K562 (cell line): ENCODE measurements around the gene ITGA11. TPM values are rescaled to one million over a fixed set of nuclear protein-coding genes. Genes with fewer than 3 reads are reported as not detected.

Experiments used
- ATAC-seq: fragments of 200-7000 bp; cut with Tn5 transposase; 3 replicates; pipeline ENCODE4 v1.9.1; 2020; ENCODE audit warnings: moderate library complexity
- BruUV-seq: library from RNA; stranded (reverse); fragments of 400-500 nt; replicated peaks from 2 replicates; lab custom pipeline; 2021; lab: Mats Ljungman, UMichigan
- CTCF ChIA-PET: fragments of 300-600 bp; formaldehyde crosslinking; extraction: SDS; loops from one replicate; lab custom pipeline; 2021; ENCODE audit warnings: low intra/inter-chr PET ratio; lab: Yijun Ruan, JAX
- POLR2A ChIA-PET: fragments of 300-600, 350-650 bp; sonication (Branson Sonifier 250); formaldehyde crosslinking; extraction: SDS; loops from one replicate; lab custom pipeline; 2021; ENCODE audit warnings: antibody characterized with exemption, inconsistent platforms; lab: Yijun Ruan, JAX
- DNase-seq, 4 experiments: peaks; one replicate each; pipeline versions ENCODE4 v3.0.0 to v3.0.0-alpha.2; 2011 to 2018; ENCODE audit warnings: low spot score in 3 of 4, mixed read lengths in 3 of 4; ENCODE audit errors: extremely low read depth in 1 of 4
- FAIRE-seq: peaks from 2 replicates; lab custom pipeline; 2011; peaks lifted over from hg19 to GRCh38; lab: Jason Lieb, UNC
- H2AFZ ChIP-seq: 2 replicates; pipeline ENCODE4 v1.6.0; 2011; ENCODE audit warnings: low read depth, low read length, control low read depth, inconsistent platforms
- H3K27ac ChIP-seq: fragments of 200-600 bp; 3 replicates; pipeline ENCODE4 v1.8.0; 2011; ENCODE audit warnings: low read depth, mild to moderate bottlenecking, control low read depth, inconsistent platforms, low read length, moderate library complexity, mixed read lengths; ENCODE audit errors: extremely low read depth
- H3K27me3 ChIP-seq, 2 experiments: fragments of 300-600 bp in 1 of 2; 2 replicates in 1 of 2; 3 replicates in 1 of 2; pipeline versions ENCODE4 v1.6.0 to v1.8.0; 2011; ENCODE audit warnings: inconsistent platforms in 2 of 2, low read length in 2 of 2, mild to moderate bottlenecking in 1 of 2, mixed read lengths in 1 of 2, moderate library complexity in 1 of 2; ENCODE audit not compliant: control insufficient read depth in 2 of 2, insufficient read depth in 2 of 2
- H3K36me3 ChIP-seq: fragments of 300-600 bp; 3 replicates; pipeline ENCODE4 v1.8.0; 2011; ENCODE audit warnings: mild to moderate bottlenecking, low read length, inconsistent platforms; ENCODE audit not compliant: control insufficient read depth, insufficient read depth
- H3K4me1 ChIP-seq, 2 experiments: fragments of 200-600 bp in 1 of 2; replicated peaks in 1 of 2; 2 replicates in 1 of 2; 3 replicates in 1 of 2; pipeline versions ENCODE4 v1.5.1 to v1.8.0; 2011; ENCODE audit warnings: inconsistent platforms in 2 of 2, low read length in 2 of 2, mild to moderate bottlenecking in 1 of 2, mixed read lengths in 1 of 2, moderate library complexity in 1 of 2; ENCODE audit not compliant: control insufficient read depth in 2 of 2, insufficient read depth in 2 of 2
- H3K4me2 ChIP-seq: 2 replicates; pipeline ENCODE4 v1.6.1; 2011; ENCODE audit warnings: low read length, control low read depth, inconsistent platforms, mixed read lengths; ENCODE audit not compliant: insufficient read depth
- H3K4me3 ChIP-seq: fragments of 200-600 bp; sonication (generic), shearing (Covaris generic); 2 replicates; pipeline ENCODE4 v1.5.1; 2016; ENCODE audit warnings: control low read depth, inconsistent platforms
- H3K79me2 ChIP-seq: fragments of 200-600 bp; 3 replicates; pipeline ENCODE4 v1.8.0; 2011; ENCODE audit warnings: low read length, inconsistent platforms; ENCODE audit not compliant: control insufficient read depth, insufficient read depth
- H3K9ac ChIP-seq, 2 experiments: 2 replicates each; pipeline versions ENCODE4 v1.6.0 to v1.6.1; 2011; ENCODE audit warnings: low read depth in 2 of 2, low read length in 2 of 2, control low read depth in 1 of 2, inconsistent platforms in 1 of 2, mild to moderate bottlenecking in 1 of 2, mixed read lengths in 1 of 2; ENCODE audit not compliant: insufficient read depth in 1 of 2
- H3K9me1 ChIP-seq: one replicate; pipeline ENCODE4 v1.6.0; 2011; ENCODE audit warnings: inconsistent platforms, mild to moderate bottlenecking, low read length, moderate library complexity; ENCODE audit not compliant: control insufficient read depth, insufficient read depth
- H3K9me3 ChIP-seq: replicated peaks from 2 replicates; pipeline ENCODE4 v1.5.1; 2011; ENCODE audit warnings: low read depth, low read length, inconsistent platforms; ENCODE audit not compliant: control insufficient read depth, insufficient read depth
- H4K20me1 ChIP-seq: replicated peaks from 2 replicates; pipeline ENCODE4 v1.6.1; 2011; ENCODE audit warnings: low read length, inconsistent platforms, mixed read lengths; ENCODE audit not compliant: control insufficient read depth, insufficient read depth
- BHLHE40 ChIP-seq: IDR thresholded peaks from 2 replicates; pipeline ENCODE4 v1.6.1; 2011; ENCODE audit warnings: low read length, improper control_type of control experiment
- BMI1 ChIP-seq: fragments of 150-350 bp; IDR thresholded peaks from 2 replicates; pipeline ENCODE4 v1.6.1; 2014; ENCODE audit warnings: low read length
- CBX5 ChIP-seq: IDR thresholded peaks from 2 replicates; pipeline ENCODE4 v1.6.1; 2014; ENCODE audit warnings: low read depth, borderline replicate concordance
- FOXA3 ChIP-seq, 2 experiments: fragments of 450-650 bp in 1 of 2; sonication (generic) in 1 of 2; formaldehyde crosslinking; IDR thresholded peaks in 1 of 2; conservative IDR thresholded peaks in 1 of 2; 2 replicates each; pipeline versions ENCODE4 v1.4.0 to v1.8.0; 2020 to 2022; ENCODE audit warnings: mild to moderate bottlenecking in 2 of 2, missing genetic modification reagents in 1 of 2
- MEIS2 ChIP-seq: fragments of 450-650 bp; IDR thresholded peaks from 2 replicates; pipeline ENCODE4 v1.6.1; 2014; ENCODE audit warnings: mild to moderate bottlenecking; ENCODE audit not compliant: partially characterized antibody
- NR1H2 ChIP-seq: sonication (generic); formaldehyde crosslinking; IDR thresholded peaks from 2 replicates; pipeline ENCODE4 v1.4.0; 2020; ENCODE audit warnings: mild to moderate bottlenecking, missing genetic modification reagents
- PHTF2 ChIP-seq: fragments of 250-450 bp; sonication (Bioruptor Pico); IDR thresholded peaks from 2 replicates; pipeline ENCODE4 v1.5.0; 2021; ENCODE audit warnings: mild to moderate bottlenecking
- RBM25 ChIP-seq: fragments of 200-400 bp; formaldehyde crosslinking; IDR thresholded peaks from 2 replicates; pipeline ENCODE4 v1.6.1; 2018; ENCODE audit warnings: low read length, low read depth, moderate library complexity; ENCODE audit not compliant: severe bottlenecking
- SRSF9 ChIP-seq: fragments of 200-400 bp; formaldehyde crosslinking; IDR thresholded peaks from 2 replicates; pipeline ENCODE4 v1.6.1; 2017; ENCODE audit warnings: low read depth, low read length, borderline replicate concordance
- ZFP36 ChIP-seq: fragments of 150-350 bp; IDR thresholded peaks from 2 replicates; pipeline ENCODE4 v1.6.1; 2018; ENCODE audit warnings: low read length, low read depth; ENCODE audit not compliant: partially characterized antibody
- WGBS: fragments of 100-300 bp; shearing (Covaris generic); methylation state at CpG from one replicate; pipeline ENCODE4 v1.1.6; 2016; ENCODE audit warnings: low coverage, mixed read lengths; ENCODE audit not compliant: insufficient coverage; ENCODE audit errors: missing lambda C conversion rate; 5-methylcytosine and 5-hydroxymethylcytosine counted together
- in situ Hi-C: fragments of 300-500 bp; cut with MboI; formaldehyde crosslinking; loops from 4 replicates; pipeline ENCODE4 v1.15.0; 2018; ENCODE audit warnings: inconsistent platforms, mixed read lengths
- intact Hi-C: fragments of 100-400 bp; cut with micrococcal nuclease; formaldehyde crosslinking; loops from 2 replicates; pipeline ENCODE4 v1.14.2; 2022
- polyA plus RNA-seq, 8 experiments: library from polyadenylated mRNA; depleted of rRNA in 4 of 8; stranded (reverse) in 5 of 8; unstranded in 3 of 8; fragments of >200 nt; fragmentation: Nextera tagmentation in 2 of 8; fragmentation: Illumina TruSeq in 1 of 8; extraction: Ambion mirVana in 2 of 8; extraction: Trizol in 1 of 8; gene quantifications; 2 replicates each; pipeline versions ENCODE4 v1.2.1 to v1.2.3, GENCODE V29; 2011 to 2014; ENCODE audit warnings: inconsistent platforms in 1 of 8, missing spikeins in 1 of 8
- total RNA-seq, 7 experiments: library from RNA; depleted of rRNA in 6 of 7; stranded (reverse); fragments of >200 nt in 6 of 7; fragmentation: Illumina TruSeq in 2 of 7; extraction: Trizol in 2 of 7; gene quantifications; 2 replicates each; pipeline versions ENCODE4 v1.2.1 to v1.2.3, GENCODE V29; 2011 to 2021; ENCODE audit warnings: low replicate concordance in 1 of 7
- TF ChIP-seq, protein P1 (sequence below): fragments of 250-450 bp; sonication (Bioruptor Pico); IDR thresholded peaks from 2 replicates; pipeline ENCODE4 v1.4.0; 2020; ENCODE audit warnings: mild to moderate bottlenecking
- TF ChIP-seq, protein P2 (sequence below): fragments of 450-650 bp; IDR thresholded peaks from 2 replicates; pipeline ENCODE4 v1.6.1; 2016

Gene ITGA11
- total and polyA plus RNA-seq, 9 of the 15 experiments (the other 6 are each of a cell fraction or from before 2014, with no cell fraction given): 0.01 TPM; not detected in 8

DNA sequence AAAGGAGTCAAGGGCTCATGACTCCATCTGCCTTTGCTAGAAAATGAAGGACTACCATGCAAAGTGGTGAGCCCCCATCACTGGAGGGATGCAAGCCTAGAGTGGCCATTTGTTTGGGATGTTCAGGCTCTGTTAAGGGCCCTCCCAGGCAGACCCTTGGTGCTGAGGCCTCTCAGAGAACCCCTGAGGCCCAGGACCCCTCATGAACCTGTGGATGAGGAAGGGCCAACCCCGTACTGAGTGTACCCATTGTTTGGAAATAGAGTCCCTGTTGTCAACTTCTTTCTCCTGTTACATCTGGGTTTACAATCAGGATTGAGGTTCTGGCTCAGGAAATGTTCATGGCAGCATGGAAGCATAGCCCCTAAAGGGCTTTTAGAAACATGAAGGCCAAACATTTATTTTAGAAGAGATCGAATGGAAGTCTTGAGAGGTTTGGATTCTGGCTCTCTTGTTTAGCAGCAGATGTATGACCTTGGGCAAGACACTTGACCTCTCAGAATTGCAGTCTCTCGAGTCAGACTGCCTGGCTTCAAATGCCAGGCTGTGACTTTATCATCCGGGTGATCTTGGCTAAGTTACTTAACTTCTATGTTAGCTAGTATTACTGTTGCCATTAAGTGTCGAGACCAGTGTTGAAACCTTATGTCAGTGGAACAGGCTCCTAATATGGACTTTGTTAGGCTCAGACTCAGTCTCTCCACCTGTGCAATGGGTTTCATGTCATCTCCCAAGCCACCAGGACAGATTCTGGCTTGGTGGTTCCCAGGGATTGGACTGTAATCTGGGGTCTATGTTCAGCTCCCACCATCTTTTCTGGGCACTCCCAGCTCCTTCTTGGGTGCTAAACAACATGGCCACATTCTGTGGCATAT lies 12.4 kb downstream of the ITGA11 start:
- WGBS: 4% methylated on average over 5 of the region's 5 CpGs
- POLR2A ChIA-PET: no interaction called here
- H2AFZ ChIP-seq: no peak overlapping the region
- no peaks in the 10 kb centered on the region for H4K20me1 ChIP-seq
- H3K9me3 ChIP-seq: no peaks in the 10 kb centered on the region
- peaks cover 4 to 31% of the 10 kb centered on the region in 2 experiments; a peak in 4 of 5 replicates for H3K27me3 ChIP-seq
- CTCF ChIA-PET: no interaction called here
- TF ChIP-seq RBM25 (peak; percentile 72), ZFP36 (no peak)
- no TSS peak for BruUV-seq
- H3K27ac ChIP-seq: no peak overlapping the region
- DNase-seq (no peak), ATAC-seq (no peak), FAIRE-seq (no peak)
- H3K9ac ChIP-seq: no peak overlapping the region
- H3K4me1 ChIP-seq: peaks cover 0 to 14% of the 10 kb centered on the region in 2 experiments; a peak in 2 of 5 replicates
- intact Hi-C loops: no loop called here
- in situ Hi-C loops: no loop called here
- H3K9me1 ChIP-seq: no peaks in the 10 kb centered on the region
- no peaks in the 10 kb centered on the region for H3K79me2 ChIP-seq
- H3K36me3 ChIP-seq: no peaks in the 10 kb centered on the region
- H3K4me2 ChIP-seq: no peak overlapping the region
- H3K4me3 ChIP-seq: no peak overlapping the region

DNA sequence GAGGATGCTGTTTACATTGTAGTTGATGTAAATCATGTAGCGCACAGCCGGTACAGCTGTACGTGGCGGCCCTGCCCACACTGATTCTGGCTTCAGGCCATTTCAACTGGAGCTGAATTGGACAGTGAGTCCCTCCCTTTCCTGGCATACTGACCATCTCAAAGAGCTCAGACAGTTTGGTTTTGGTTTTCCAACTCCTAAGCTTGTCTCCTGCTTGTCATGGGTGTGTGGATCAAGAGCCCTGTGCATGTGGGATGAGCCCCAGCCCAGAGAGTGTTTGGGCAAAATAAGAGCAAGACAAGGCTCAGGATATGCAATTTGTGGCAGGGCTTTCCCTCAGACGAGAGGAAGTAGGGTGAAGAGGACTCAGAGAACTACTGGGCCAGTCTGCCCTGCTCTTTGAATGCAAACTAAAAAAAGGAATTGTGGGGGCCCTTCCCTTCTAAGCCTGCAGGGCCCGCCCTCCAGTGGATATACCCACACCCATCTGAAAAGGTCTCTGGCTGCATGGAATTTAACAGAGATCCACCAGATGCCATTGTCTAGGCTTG lies 13.3 kb downstream of the ITGA11 start:
- DNase-seq (peak in 1 of 4 experiments; percentile 4), ATAC-seq (no peak), FAIRE-seq (no peak)
- Histone ChIP-seq H3K9me1 (no peaks in the 10 kb centered on the region), H2AFZ (no peak overlapping the region), H3K27ac (no peak overlapping the region), H3K9ac (no peak overlapping the region), H3K4me1 (peaks cover 0 to 14% of the 10 kb centered on the region in 2 experiments; a peak in 2 of 5 replicates), H4K20me1 (no peaks in the 10 kb centered on the region), H3K4me2 (no peak overlapping the region), H3K9me3 (no peaks in the 10 kb centered on the region), H3K79me2 (no peaks in the 10 kb centered on the region), H3K27me3 (peaks cover 4 to 29% of the 10 kb centered on the region in 2 experiments; a peak in 4 of 5 replicates), H3K4me3 (no peak overlapping the region), H3K36me3 (no peaks in the 10 kb centered on the region)
- POLR2A ChIA-PET: no interaction called here
- 1% methylated on average over 6 of the region's 6 CpGs for WGBS
- no TSS peak for BruUV-seq
- intact Hi-C loops (no loop called here), in situ Hi-C loops (no loop called here)
- CTCF ChIA-PET: no interaction called here
- TF ChIP-seq, protein P1, sequence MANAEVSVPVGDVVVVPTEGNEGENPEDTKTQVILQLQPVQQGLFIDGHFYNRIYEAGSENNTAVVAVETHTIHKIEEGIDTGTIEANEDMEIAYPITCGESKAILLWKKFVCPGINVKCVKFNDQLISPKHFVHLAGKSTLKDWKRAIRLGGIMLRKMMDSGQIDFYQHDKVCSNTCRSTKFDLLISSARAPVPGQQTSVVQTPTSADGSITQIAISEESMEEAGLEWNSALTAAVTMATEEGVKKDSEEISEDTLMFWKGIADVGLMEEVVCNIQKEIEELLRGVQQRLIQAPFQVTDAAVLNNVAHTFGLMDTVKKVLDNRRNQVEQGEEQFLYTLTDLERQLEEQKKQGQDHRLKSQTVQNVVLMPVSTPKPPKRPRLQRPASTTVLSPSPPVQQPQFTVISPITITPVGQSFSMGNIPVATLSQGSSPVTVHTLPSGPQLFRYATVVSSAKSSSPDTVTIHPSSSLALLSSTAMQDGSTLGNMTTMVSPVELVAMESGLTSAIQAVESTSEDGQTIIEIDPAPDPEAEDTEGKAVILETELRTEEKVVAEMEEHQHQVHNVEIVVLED (CRISPR knock-in tag): no peak
- TF ChIP-seq SRSF9 (no peak), BHLHE40 (no peak), PHTF2 (CRISPR knock-in tag) (no peak), CBX5 (no peak), NR1H2 (CRISPR knock-in tag) (no peak), MEIS2 (peak; percentile 22), BMI1 (no peak), FOXA3 (CRISPR knock-in tag; conservative IDR thresholded peaks at IDR 0.05 in 1 of 2, IDR thresholded peaks at IDR 0.05 in 1 of 2) (no peak)
- TF ChIP-seq, protein P2, sequence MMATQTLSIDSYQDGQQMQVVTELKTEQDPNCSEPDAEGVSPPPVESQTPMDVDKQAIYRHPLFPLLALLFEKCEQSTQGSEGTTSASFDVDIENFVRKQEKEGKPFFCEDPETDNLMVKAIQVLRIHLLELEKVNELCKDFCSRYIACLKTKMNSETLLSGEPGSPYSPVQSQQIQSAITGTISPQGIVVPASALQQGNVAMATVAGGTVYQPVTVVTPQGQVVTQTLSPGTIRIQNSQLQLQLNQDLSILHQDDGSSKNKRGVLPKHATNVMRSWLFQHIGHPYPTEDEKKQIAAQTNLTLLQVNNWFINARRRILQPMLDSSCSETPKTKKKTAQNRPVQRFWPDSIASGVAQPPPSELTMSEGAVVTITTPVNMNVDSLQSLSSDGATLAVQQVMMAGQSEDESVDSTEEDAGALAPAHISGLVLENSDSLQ: no peak
